Measurements from ENCODE around the gene EMC8. TPM values are rescaled to one million over a fixed set of nuclear protein-coding genes. Genes with fewer than 3 reads are reported as not detected.

The EMC8 gene
- total and polyA plus RNA-seq, 4 donors = 13.0 to 40.5 (median 31.8) TPM

DNA sequence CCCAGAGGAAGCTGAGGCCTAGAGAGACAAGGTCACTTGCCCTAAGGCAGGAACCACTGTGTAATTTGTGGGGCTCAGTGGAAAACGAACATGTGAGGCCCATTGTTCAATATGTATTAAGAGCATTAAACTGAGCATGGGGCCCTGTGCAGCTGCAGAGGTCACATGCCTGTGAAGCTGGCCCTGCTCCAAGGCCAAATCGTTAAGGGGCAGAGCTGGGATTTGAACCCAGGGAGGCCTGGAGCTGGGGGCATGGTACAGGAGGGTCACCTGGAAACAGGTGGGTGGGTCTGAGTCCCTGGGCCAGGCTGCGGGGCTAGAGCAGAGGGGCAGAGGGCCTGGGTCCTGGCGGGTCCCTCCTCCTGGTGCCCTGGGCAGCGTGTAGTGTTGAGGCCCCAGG lies 68.2 kb downstream of the EMC8 start:
- H3K36me3 ChIP-seq (ENCODE audit: control insufficient read depth, insufficient read depth, low read length) = peaks cover 4% of the 10 kb centered on the region
- H3K27ac ChIP-seq (ENCODE audit: low read depth, low read length) = no peak overlapping the region
- no peaks in the 10 kb centered on the region for H3K27me3 ChIP-seq (ENCODE audit: control insufficient read depth, insufficient read depth, low read length)
- H3K4me3 ChIP-seq (ENCODE audit: low read depth, low read length) = no peak overlapping the region
- 64% methylated on average over 4 of the region's 5 CpGs for WGBS (ENCODE audit: insufficient coverage)
- DNase-seq (ENCODE audit: low read depth in 4 of 6, low spot score in 6 of 6) = no peak
- H3K4me1 ChIP-seq (ENCODE audit: control insufficient read depth, insufficient read depth, low read length) = peaks cover 24% of the 10 kb centered on the region
- H3K9me3 ChIP-seq (ENCODE audit: control insufficient read depth, insufficient read depth, low read length) = no peaks in the 10 kb centered on the region

DNA sequence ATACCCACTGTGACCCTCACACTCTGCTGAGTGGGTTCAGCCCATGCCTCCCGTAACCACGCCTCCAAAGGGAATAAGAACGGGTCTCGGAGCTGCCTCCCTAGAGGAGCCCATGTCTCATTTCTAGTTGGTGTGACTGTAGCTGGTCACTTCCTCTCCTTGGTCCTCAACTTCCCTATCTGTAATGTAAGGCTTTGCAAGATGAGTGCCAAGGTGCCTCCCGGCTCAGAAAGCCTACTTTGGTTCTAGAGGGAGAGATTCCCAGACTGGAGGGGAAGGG lies 69.2 kb downstream of the EMC8 start:
- WGBS (ENCODE audit: insufficient coverage) = 80% methylated on average over 1 of the region's 5 CpGs
- Histone ChIP-seq H3K4me1 (ENCODE audit: control insufficient read depth, insufficient read depth, low read length) (peaks cover 26% of the 10 kb centered on the region), H3K36me3 (ENCODE audit: control insufficient read depth, insufficient read depth, low read length) (peaks cover 4% of the 10 kb centered on the region), H3K27ac (ENCODE audit: low read depth, low read length) (no peak overlapping the region), H3K9me3 (ENCODE audit: control insufficient read depth, insufficient read depth, low read length) (no peaks in the 10 kb centered on the region), H3K4me3 (ENCODE audit: low read depth, low read length) (no peak overlapping the region), H3K27me3 (ENCODE audit: control insufficient read depth, insufficient read depth, low read length) (no peaks in the 10 kb centered on the region)
- no peak for DNase-seq (ENCODE audit: low read depth in 4 of 6, low spot score in 6 of 6)

DNA sequence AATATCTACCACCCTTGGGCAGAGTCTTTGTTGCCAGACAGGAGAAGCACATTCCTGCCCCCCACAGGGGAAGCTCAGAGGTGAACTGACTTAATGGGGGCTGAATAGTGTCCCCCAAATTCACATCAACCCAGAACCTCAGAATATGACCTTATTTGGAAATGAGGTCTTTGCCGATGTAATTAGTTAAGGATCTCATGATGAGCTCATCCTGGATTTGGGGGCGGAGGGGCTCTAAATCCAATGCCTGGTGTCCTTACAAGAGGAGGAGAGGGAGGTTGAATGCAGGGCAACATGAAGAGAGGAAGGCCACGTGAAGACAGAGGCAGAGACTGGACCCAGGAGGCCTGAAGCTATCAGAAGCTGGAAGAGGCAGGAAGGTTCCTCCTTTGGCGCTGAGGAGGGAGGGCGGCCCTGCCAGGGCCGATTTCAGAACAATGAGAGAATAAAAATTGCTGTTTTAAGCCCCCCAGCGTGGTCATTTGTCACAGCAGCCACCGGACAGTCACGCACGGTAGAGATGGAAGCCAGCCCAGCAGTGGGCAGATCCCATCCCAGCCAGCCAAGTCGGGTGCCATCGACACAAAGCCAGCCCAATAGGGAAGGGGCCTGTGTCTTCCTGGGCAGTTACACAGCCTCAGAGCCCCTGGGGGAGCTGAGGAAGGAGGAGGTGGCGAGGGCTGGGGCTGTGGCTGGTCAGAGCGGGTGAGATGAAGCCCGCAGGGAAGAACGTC lies 69.7 kb downstream of the EMC8 start:
- Histone ChIP-seq H3K9me3 (ENCODE audit: control insufficient read depth, insufficient read depth, low read length) (no peaks in the 10 kb centered on the region), H3K4me3 (ENCODE audit: low read depth, low read length) (no peak overlapping the region), H3K27ac (ENCODE audit: low read depth, low read length) (no peak overlapping the region), H3K36me3 (ENCODE audit: control insufficient read depth, insufficient read depth, low read length) (peaks cover 4% of the 10 kb centered on the region), H3K4me1 (ENCODE audit: control insufficient read depth, insufficient read depth, low read length) (peaks cover 31% of the 10 kb centered on the region), H3K27me3 (ENCODE audit: control insufficient read depth, insufficient read depth, low read length) (no peaks in the 10 kb centered on the region)
- WGBS (ENCODE audit: insufficient coverage) = 37% methylated on average over 14 of the region's 16 CpGs
- DNase-seq (ENCODE audit: low read depth in 4 of 6, low spot score in 6 of 6) = peak in 1 of 6 donors; percentile 56

DNA sequence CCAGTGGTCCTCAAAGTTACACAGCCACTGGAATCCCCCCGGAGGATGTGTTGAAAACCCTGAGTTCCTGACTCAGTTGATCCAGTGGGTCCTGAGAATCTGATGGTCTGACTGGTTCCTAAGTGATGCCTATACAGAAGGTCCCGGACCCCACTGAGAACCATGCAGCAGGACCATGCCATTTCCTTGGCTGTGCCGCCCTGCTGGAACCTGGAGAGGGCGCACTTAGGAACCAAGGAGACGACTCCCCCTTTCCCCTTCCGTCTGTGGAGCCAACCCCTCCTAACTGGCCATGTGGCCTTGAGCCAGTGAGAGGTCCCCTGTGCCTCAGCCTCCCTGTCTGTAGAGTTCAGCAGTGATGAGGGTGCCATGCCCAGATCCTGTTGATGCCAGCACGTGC lies 70.5 kb downstream of the EMC8 start:
- Histone ChIP-seq H3K4me1 (ENCODE audit: control insufficient read depth, insufficient read depth, low read length) (peaks cover 30% of the 10 kb centered on the region), H3K36me3 (ENCODE audit: control insufficient read depth, insufficient read depth, low read length) (peaks cover 4% of the 10 kb centered on the region), H3K27ac (ENCODE audit: low read depth, low read length) (no peak overlapping the region), H3K27me3 (ENCODE audit: control insufficient read depth, insufficient read depth, low read length) (no peaks in the 10 kb centered on the region), H3K4me3 (ENCODE audit: low read depth, low read length) (no peak overlapping the region), H3K9me3 (ENCODE audit: control insufficient read depth, insufficient read depth, low read length) (no peaks in the 10 kb centered on the region)
- WGBS (ENCODE audit: insufficient coverage) = 86% methylated on average over 6 of the region's 7 CpGs
- no peak for DNase-seq (ENCODE audit: low read depth in 4 of 6, low spot score in 6 of 6)

Small RNA genes within 50 kb of the gene (small RNA-seq; reads per million reads assigned to genes)
- not detected for gene RNU1-103P (ENCODE audit: low replicate concordance)

Other genes with a start within 250 kb of the EMC8 start
- gene GSE1, start 186.2 kb downstream of the EMC8 start, total RNA-seq = 10 to 100 TPM; 20.3 to 23.1 TPM
- 10 to 100 TPM; 38.4 to 40.6 TPM for gene GSE1, start 186.2 kb downstream of the EMC8 start, polyA plus RNA-seq (ENCODE audit: insufficient read length in 2 of 2)
- gene GINS2, start 110.6 kb downstream of the EMC8 start, total RNA-seq = 1 to 10 TPM; 5.4 to 8.9 TPM
- 10 to 100 TPM; 12.0 to 13.6 TPM for gene GINS2, start 110.6 kb downstream of the EMC8 start, polyA plus RNA-seq (ENCODE audit: insufficient read length in 2 of 2)
- 1 to 10 TPM; 1.8 to 2.5 TPM for gene C16orf74, start 48.4 kb downstream of the EMC8 start, total RNA-seq
- gene C16orf74, start 48.4 kb downstream of the EMC8 start, polyA plus RNA-seq (ENCODE audit: insufficient read length in 2 of 2) = 1 to 10 TPM; 3.2 to 4.8 TPM
- gene COX4I1, start 151 bp upstream of the EMC8 start, total RNA-seq = 100 to 1,000 TPM; 212 to 556 TPM
- 100 to 1,000 TPM; 507 to 524 TPM for gene COX4I1, start 151 bp upstream of the EMC8 start, polyA plus RNA-seq (ENCODE audit: insufficient read length in 2 of 2)
- gene IRF8, start 99.6 kb upstream of the EMC8 start, total RNA-seq = 10 to 100 TPM; 15.4 to 20.5 TPM
- gene IRF8, start 99.6 kb upstream of the EMC8 start, polyA plus RNA-seq (ENCODE audit: insufficient read length in 2 of 2) = 10 to 100 TPM in 1 of 2 donors, 1 to 10 TPM in 1; 9.0 to 15.0 TPM

All from spinal cord (tissue), 10 donors.